ENCODE measurements around the gene CMTM1.
"Not testable (repeated sequence)": the region's sequence is repeated elsewhere in the genome, so short reads cannot be mapped to it uniquely, and the experiment has no call there.

Gene CMTM1

DNA sequence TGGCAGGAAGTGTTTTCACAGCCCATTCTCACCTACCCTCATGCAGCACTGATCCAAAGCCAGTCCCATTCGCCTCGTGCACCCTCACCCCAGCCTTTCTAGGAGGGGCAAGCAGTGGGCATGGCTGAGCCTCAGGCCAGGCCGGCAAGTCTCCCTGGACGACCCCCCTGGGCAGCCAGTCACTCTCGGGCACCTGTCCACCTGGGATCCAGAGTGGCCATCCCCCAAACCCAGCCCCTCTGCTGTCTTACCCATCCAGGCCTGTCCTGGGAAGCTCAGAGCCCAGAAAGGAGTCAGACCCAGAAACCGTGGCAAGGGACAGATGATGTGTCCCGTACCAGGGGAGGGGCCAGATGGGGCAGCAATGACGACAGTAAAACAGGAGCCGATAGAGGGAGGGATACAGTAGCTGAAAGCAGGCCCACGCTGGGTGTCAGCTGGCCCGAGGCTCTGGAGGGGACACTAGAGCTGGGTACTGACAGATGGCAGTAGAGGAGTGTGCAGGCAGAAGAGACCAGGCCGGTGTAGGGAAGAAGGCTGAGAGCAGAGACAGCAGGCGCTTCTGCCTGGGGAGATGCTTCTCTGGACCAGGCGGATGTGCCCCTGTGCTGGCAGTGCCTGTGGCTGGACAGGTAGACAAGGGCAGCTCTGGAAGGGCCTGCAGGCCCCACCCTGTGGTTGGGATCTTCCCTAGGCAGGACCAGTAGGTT lies 44.0 kb downstream of the CMTM1 start:
- in situ Hi-C loops (cut with HindIII; ENCODE audit: low sequenced_read_pairs): no loop called here

DNA sequence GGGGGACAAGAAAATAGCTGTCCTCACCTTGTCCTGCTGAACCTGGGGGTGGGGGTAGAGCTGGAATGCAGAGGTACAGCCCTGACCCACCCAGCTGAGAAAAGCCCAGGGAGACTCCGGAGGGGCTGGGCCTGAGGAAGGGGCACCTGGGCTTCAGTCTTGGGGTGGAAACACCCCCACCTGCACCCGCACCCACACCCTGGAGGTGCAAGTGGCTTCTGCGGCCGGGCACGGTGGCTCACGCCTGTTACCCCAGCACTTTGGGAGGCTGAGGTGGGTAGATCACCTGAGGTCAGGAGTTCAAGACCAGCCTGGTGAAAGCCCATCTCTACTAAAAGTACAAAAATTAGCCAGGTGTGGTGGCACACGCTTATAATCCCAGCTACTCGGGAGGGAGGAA lies 45.7 kb downstream of the CMTM1 start:
- in situ Hi-C loops (cut with HindIII; ENCODE audit: low sequenced_read_pairs): not testable (repeated sequence)

DNA sequence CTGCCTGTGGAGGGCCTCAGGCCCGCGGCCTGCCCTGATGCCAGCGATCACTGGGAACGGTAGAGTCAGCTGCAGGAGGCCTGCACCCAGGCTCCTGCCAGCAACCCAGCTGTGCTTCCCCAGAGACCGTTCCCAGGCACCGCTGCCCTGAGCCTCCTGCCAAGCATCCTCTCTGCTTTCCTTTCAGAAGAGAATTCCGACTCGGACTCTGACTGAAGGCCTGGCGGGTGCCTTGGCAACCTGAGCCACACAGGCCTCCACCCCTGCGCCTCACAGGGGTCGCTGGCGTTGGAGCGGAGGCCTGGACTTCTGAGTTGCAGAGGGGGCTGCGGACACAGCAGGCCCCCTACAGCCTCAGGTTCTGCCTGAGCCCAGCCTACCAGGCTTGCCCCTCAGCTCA lies 46.2 kb downstream of the CMTM1 start:
- in situ Hi-C loops (cut with HindIII; ENCODE audit: low sequenced_read_pairs): no loop called here

DNA sequence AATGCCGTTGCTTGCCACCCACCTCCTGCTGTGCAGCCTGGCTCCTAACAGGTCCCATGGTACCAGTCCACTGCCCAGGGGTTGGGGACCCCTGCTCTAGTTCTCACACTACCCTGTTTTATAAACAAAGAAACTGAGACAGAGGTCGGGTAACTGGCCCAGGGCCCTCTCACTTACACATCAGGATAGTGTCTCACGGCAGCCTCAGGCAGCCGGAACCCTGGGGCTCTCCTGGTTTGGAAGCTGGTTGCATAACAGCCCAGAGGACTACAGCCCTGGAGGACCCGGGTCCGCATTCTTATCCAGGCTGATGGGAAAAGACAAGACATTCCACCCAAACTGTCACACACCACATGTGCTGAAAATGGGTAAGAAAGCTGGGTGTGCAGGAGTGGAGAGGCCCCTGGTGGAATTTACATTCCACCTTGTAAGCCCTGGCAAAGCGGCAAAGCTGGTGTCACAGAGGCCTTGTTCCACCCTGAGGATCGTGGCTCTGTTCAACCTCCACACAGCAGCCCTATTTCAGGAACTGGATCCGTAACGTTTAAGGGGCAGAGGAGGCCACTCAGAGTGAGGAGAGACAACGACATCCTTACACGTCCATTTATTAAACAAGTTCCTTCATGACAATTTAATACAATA lies 48.0 kb downstream of the CMTM1 start:
- in situ Hi-C loops (cut with HindIII; ENCODE audit: low sequenced_read_pairs): no loop called here

DNA sequence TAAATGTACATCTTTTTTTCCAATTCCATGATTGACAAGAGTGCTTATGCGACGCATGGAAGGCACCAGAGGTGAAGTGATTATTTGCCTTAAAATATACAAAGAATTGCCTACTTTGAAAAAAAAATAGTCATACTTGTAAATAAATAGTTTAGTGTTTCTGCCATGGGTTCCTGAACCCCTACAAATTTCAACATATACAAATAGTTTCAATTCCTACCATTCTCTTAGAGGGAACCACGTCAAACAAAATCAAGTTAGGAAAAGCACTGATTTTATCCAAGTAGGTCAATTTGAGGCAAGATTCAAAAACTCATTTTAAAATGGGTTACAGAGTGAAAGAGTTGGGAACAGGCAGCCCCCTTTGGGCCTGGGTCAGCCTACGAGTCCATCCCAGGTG lies 49.9 kb downstream of the CMTM1 start:
- in situ Hi-C loops (cut with HindIII; ENCODE audit: low sequenced_read_pairs): no loop called here

DNA sequence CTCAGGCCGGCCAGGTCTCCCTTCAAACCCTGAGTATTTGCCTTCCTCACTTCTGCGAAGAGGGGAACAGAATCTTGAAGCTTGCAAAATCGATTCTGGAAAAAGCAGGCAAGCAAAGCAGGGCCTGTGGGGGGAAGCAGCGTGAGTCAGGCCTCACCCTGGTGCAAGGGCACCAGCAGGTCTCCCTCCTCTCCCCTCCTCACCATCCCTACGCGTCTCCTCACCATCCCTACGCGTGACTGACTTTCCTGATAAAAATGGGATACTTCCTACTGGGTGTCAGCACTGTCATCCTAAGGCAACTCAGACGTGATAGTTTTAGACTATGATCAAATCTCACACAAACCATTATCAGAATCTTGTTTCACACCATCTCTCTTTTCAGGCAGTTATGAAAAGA lies 50.4 kb downstream of the CMTM1 start:
- in situ Hi-C loops (cut with HindIII; ENCODE audit: low sequenced_read_pairs): no loop called here

DNA sequence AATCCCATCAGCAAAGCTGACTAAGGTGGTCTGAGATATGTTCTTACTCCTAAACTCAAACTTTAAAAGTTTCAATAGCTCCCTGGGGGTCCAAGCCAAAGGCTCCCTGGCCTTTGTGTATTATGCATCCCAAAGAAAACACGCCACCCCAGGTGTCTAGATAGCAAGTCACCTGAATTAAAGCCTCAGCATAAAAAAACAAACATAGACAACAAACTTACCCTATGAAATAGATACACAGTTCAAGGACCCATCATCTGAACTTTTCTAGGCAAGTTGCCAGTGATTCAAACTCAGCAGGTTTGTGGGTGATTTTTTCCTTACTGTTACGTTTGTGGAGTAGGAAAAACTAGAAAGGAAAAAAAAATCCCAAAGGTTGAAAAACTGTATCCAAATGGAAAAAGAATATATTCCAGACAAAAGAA lies 50.8 kb downstream of the CMTM1 start:
- in situ Hi-C loops (cut with HindIII; ENCODE audit: low sequenced_read_pairs): no loop called here

DNA sequence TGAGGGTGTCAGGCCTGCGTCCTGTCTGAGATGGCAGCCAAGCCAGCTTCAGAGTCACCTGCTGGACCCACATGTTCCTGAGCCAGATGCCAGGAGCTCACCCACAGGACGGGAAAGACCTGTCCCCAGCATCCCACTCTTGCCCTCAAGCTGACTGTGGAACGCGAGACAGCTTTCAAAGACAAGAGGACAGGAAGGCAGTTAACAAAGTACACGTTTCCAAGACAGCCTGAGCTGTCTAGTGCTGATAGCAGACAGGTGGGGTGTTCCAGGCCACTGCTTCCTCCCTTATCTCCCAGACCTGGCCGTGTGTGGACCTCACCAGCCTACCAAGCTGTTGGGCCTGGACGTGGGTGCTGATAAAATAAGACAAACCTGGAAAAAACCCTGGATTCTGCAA lies 51.5 kb downstream of the CMTM1 start:
- in situ Hi-C loops (cut with HindIII; ENCODE audit: low sequenced_read_pairs): no loop called here

DNA sequence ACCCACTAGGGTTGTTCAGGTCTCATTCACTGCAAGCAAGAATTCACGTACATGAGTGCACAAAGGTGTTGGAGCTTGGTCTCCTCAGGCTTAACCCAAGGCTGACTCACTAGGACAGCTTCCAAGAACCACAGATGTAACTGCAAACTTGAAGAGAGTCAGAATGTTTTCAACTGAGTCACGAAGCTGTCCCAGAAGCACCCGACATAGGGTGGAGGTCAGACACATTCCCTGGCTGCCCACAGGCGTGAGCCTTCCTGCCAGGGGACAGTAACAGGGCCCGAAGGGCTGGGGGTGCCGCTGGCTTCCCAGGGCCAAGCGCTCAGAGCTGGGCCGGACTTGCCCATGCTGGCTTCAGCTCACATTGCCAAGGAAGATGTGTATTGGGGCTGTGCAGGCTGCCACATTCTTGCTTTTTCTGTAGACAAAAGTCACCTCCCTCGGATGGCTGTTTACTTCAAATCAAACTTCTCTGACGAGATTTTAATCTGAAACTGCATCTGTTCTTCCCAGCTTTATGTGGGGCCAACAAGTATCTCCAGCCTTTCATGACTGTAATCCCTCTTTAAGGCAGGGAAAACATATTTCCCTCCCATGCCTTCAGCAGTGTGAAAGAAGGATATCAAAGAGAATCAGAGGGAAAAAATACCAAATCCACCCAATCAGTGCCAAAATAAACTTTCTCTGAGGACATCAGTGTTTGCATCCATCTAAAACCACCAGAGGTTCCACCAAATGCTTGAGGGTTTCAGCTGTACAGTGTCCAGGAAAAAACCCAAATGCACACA lies 52.5 kb downstream of the CMTM1 start:
- in situ Hi-C loops (cut with HindIII; ENCODE audit: low sequenced_read_pairs): no loop called here

DNA sequence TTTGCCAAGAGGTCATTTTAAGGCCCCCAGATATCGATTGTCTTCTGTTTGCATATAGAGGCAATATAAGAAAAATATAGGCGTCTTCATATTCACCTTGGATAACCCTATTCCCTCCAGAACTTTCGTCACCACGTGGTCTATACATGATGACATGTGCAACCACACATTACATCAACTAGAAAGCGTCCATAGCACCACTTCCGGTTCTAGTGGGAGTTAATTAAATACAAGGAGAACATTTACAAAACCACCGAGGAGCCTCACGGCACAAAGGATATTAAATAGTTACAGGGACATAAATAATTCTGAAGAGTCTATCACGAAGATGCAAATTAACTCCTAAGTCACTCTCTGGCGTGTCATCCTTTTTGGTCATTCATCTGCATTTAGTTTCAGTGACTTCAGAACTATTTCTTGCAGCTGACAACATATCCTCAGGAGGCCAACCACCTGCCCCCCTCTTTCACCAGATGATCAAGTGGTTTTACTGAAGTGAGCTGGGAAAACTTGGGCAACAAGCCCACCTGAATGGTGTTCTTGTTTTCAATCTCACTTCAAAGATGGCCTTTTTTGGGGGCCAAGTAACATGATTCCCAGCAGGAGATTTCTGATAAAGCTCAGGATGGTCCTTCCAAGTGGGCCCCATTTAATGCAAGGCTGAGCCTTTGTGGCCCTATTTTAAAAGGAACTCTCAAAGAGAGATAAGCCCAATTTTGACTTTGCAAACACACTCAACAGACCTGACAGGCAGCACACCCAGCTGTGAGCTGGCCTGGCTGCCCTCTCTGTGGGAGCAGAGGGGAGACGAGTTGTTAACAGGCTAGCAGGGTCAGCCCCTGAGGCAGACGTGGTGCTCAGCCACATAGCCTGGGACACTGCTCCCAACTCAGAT lies 53.5 kb downstream of the CMTM1 start:
- in situ Hi-C loops (cut with HindIII; ENCODE audit: low sequenced_read_pairs): no loop called here

DNA sequence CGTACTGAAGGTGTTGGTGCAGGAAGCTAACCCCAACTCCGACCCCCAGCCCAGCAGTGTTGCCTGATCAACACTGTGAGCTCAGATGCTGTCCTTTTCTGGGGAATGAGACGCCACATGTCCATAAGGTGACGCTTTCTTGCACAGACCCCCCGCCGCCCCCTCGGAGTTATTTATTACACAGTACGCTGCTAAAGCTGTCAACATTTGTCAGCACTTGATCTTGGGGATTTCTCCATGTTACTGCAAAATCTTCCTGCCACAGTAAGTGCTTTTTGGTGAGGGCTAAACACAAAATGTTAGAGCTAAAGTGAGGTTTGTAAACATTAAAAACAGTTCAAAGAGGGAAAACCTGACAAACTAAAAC lies 54.2 kb downstream of the CMTM1 start:
- in situ Hi-C loops (cut with HindIII; ENCODE audit: low sequenced_read_pairs): no loop called here

DNA sequence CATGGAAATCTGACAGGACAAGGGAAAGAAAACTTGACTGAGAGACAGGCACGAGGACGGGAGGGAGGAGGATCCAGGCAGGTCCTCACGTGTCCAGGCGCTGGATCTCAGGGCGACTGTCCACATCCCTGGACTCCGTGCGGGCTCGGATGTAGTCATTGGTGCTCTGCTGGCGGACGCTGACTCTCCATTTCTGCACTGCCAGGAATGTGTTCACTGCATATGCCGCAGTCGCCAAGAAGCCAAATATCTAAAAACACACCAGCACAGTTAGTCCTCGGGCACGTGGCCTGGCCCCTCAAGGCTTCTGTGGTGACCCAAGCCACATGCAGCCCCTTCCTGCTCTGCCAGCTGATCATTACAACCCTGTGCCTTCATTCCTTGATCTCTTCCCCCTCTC lies 55.7 kb downstream of the CMTM1 start:
- in situ Hi-C loops (cut with HindIII; ENCODE audit: low sequenced_read_pairs): no loop called here

DNA sequence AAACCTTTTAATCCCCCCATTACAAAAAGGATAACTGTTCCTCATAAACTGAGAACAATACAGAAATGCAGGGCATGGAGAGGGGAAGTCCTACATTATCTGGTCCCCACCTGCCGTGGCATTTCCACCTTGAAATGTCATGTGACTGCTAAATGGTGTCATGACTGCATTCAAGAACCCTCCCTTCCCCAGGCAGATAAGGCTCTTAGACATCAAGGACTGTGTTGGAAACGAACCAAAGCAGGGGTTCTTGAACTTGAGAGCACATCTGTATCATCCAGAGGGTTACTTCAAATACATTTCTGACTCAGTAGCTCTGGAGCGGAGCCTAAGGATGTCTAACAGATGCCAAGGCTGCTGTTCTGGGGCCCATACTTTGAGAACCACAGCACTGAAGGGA lies 56.6 kb downstream of the CMTM1 start:
- in situ Hi-C loops (cut with HindIII; ENCODE audit: low sequenced_read_pairs): no loop called here

DNA sequence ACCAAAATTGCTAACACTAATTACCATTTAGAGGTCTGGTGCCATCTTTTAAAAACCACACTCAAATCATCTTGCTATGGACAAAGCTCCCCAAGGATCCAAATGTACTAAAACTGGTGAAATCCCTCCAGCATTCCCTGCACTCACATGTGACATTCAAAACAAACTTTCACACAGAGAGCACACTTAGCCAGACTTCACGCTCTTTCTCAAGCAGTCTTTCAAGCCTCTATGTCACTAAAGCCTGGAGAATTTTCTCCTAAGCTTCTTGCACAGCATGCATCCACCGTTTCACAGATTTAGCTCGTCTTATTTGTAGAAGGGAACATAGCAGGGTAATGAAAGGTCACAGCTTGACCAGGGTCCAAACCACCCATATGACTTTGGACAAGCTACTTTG lies 57.5 kb downstream of the CMTM1 start:
- in situ Hi-C loops (cut with HindIII; ENCODE audit: low sequenced_read_pairs): no loop called here

DNA sequence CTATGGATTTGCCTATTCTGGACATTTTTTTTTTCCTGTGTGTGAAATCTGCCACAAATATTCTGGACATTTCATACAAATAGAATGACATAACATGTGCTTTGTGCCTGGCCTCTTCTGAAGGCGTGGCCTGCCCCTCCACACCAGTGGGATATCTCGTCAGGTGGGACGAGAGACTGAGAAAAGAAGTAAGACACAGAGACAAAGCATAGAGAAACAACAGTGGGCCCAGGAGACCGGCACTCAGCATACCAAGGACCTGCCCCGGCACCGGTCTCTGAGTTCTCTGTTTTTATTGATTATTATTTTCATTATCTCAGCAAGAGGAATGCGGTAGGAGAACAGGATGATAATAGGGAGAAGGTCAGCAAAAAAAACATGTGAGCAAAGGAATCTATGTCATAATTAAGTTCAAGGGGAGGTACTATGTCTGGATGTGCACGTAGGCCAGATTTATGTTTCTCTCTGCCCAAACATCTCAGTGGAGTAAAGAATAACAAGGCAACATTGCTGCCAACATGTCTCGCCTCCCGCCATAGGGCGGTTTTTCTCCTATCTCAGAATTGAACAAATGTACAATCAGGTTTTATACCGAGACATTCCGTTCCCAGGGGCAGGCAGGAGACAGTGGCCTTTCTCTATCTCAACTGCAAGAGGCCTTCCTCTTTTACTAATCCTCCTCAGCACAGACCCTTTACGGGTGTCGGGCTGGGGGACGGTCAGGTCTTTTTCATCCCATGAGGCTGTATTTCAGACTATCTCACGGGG lies 61.6 kb downstream of the CMTM1 start:
- in situ Hi-C loops (cut with HindIII; ENCODE audit: low sequenced_read_pairs): not testable (repeated sequence)
